Neural progenitor cell (in vitro differentiated cells): ENCODE measurements around the gene KPNB1.

Experiments used
- EZH2 ChIP-seq: fragments of 200-600 bp; sonication (generic); IDR thresholded peaks from 2 replicates; pipeline ENCODE4 v1.6.1; 2017; ENCODE audit warnings: antibody characterized with exemption, mild to moderate bottlenecking, moderate library complexity
- TF ChIP-seq, protein P1 (sequence below): fragments of 200-600 bp; sonication (generic); IDR thresholded peaks from 2 replicates; pipeline ENCODE4 v1.5.1; 2017; ENCODE audit warnings: antibody characterized with exemption, mild to moderate bottlenecking

DNA sequence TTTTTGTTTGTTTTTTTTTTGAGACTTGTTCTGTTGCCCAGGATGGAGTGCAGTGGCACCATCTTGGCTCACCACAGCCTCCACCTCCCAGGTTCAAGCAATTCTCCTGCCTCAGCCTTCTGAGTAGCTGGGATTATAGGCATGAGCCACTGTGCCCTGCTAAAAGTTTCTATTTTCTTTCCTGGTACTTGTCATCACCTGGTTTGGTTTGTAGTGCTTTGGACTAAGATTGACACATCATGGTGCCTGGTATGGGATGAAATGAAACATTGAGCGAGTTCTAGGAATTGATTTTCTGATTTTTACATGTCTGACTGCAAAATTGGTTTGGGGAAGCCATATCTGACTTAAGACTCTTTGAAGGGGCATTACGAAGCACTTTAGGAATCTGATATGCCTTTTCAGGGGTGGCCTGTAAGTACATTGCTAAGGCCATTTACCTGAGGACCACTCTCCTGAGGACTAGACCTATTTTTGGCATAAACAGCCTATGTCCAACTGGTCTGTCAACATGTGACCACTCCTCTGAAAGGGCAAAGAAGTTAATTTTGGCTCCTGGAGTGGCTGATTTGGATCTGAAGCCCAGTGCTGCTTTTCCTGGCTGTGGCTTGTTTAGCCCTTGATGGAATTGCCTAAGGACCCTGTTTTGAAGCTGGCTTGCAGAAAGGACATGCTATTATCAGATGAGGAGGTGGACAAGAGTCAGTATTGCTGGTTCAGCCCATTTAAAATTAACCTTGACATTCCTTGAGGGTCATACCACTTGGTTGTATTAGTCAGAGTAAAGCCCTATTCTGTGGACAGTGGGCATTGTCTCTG lies 25.9 kb downstream of the KPNB1 start:
- TF ChIP-seq, protein P1, sequence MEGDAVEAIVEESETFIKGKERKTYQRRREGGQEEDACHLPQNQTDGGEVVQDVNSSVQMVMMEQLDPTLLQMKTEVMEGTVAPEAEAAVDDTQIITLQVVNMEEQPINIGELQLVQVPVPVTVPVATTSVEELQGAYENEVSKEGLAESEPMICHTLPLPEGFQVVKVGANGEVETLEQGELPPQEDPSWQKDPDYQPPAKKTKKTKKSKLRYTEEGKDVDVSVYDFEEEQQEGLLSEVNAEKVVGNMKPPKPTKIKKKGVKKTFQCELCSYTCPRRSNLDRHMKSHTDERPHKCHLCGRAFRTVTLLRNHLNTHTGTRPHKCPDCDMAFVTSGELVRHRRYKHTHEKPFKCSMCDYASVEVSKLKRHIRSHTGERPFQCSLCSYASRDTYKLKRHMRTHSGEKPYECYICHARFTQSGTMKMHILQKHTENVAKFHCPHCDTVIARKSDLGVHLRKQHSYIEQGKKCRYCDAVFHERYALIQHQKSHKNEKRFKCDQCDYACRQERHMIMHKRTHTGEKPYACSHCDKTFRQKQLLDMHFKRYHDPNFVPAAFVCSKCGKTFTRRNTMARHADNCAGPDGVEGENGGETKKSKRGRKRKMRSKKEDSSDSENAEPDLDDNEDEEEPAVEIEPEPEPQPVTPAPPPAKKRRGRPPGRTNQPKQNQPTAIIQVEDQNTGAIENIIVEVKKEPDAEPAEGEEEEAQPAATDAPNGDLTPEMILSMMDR: no peak
- no peak for TF ChIP-seq EZH2
